Activated effector memory CD4-positive, alpha-beta T cell treated with anti-CD3 and anti-CD28 coated beads, Interleukin-2, amount 50 U/mL, for 16 hours (primary cell): Measurements from ENCODE around the gene DENND1B.
"Not testable (repeated sequence)": the region's sequence is repeated elsewhere in the genome, so short reads cannot be mapped to it uniquely, and the experiment has no call there.

Source experiments
- DNase-seq: peaks from one replicate; pipeline ENCODE4 v3.0.0-alpha.2; 2020

DENND1B gene

DNA sequence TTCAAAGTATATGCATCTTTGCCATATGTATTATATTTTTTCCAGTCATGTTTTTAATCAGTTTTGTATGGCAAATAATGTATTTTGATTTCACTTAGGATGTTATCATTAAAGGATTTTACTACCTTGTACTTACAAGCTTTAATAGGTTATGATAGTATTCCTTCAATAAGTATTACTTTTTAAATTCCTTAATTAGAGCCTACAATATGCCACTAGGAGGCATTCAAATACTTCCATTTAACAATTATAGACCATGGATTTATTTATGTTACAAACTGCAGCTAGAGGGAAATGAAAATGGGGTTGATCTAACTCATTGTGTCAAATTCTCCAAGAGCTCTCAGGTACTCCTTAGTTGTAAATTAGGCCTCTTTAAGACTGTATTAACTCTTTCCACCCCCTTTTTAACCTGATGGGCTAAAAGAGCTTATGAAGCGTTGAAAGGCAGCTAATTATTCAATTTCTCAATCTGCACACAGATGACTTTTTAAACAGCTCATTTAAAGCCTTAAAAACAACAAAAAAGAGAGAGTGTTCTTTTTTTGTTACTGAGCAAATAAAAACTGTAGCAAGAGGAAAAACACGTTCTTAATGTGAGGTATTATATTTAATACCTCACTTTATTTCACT lies 156.2 kb downstream of the DENND1B start:
- DNase-seq, result no peak

GRCh38 chr1:197618061-197618460 lies 157.2 kb downstream of the DENND1B start:
- DNase-seq, result no peak

DNA sequence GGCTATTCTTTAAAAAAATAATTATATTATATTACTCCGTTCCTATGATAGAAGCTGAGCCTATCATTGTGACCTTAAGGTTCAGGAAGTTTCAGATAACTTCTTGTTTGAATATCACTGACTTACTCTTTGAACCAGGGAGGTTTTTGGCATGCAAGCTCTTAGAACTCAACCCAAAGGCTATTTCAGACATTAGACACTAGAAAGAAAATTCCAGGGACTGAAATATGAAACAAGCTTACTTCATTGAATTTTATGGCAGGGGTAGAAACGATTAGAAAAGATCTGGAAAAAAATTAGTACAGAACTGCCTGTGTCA lies 159.6 kb downstream of the DENND1B start:
- no peak for DNase-seq

DNA sequence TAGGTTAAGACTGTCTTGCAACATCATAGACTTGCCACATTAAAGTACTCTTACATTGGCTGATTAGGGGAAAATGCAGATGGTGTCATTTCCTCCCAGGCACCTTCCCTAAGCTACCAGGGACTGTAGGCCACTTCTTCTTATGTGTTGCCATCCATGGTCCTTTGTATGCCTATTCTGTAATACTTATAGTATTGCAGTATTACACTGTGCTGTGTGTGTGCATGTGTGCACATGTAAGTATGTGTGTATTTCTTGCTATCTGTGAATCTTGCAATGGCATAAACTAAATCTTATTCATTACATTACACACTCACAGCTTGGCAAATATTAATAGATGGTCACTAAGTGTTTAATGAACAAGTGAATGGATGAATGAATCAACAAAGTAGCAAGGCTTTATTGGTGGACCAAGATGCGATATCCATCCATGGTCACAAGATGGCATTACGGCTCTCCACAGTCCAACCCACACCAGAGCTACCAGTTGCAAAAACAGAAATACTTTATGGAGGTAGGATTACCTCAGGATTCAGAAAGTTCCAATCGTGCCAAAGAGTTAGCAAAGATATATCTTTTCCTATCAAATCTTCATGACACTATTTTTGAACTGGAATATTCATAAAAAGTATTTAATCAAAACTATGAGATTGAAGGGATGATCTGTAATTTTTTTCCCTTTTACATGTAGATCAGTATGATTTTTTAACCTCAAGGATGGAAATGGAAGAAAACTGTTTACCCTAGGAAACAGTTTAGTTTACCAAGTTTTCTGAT lies 160.2 kb downstream of the DENND1B start:
- DNase-seq, result no peak

DNA sequence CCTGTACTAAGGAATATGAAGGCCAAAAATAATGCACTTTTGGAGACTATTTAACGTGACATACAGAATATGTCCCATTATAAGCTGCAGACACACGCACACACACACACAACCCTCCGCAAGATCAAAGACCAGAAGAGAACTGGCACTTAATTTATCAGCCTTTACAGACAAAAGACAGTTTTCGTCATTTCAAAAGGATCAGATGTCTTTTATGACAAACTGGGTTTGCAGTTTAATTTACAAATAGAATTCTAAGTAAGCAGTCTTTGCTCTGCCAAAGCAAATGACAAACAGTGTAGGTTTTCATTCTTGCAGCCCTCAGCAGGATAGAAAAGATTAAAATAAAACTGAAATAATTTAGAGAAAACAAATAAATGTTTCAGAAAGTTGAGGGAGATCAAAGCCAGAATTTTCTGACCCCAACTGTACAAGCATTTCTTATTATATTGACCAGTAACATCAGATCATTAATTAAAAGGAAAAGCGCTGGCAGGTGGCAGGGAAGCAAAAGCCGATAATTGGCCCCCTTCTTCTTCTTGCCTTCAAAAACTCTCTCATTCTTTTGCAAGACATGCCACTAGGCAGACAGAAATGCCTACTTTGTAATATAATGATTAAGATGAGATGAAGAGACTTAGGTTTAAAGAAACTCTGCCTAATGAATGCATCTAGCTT lies 169.0 kb downstream of the DENND1B start:
- DNase-seq, result no peak

GRCh38 chr1:197604302-197604701 lies 171.0 kb downstream of the DENND1B start:
- DNase-seq, result no peak

GRCh38 chr1:197600751-197601150 lies 174.5 kb downstream of the DENND1B start:
- no peak for DNase-seq

- no peak for DNase-seq
Observed at GRCh38 chr1:197599789-197600188, 175.5 kb downstream of the DENND1B start.

DNA sequence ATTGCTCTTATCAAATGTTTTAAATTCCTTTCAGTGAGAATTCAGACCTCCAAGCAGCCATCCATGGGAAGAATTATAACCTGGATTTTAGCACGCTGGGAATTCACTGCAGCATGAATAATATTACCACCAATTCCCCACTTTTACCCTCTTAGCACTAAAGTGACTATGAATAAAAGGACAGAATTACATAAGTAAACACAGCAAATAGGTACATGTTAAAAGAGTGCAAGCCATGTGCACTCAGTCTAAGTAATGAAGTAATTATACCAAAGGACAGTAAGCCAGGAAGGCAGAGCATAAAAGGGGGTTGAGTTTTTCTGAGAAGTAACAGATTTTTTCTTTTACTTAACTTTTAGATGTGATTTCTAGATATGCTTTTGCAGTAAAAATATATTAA lies 176.3 kb downstream of the DENND1B start:
- DNase-seq, result no peak

GRCh38 chr1:197595304-197595904 lies 179.9 kb downstream of the DENND1B start:
- DNase-seq, result no peak

GRCh38 chr1:197590687-197591086 lies 184.6 kb downstream of the DENND1B start:
- no peak for DNase-seq

- no peak for DNase-seq
Observed at GRCh38 chr1:197585809-197586208, 189.5 kb downstream of the DENND1B start.

GRCh38 chr1:197577580-197577979 lies 197.7 kb downstream of the DENND1B start:
- no peak for DNase-seq

DNA sequence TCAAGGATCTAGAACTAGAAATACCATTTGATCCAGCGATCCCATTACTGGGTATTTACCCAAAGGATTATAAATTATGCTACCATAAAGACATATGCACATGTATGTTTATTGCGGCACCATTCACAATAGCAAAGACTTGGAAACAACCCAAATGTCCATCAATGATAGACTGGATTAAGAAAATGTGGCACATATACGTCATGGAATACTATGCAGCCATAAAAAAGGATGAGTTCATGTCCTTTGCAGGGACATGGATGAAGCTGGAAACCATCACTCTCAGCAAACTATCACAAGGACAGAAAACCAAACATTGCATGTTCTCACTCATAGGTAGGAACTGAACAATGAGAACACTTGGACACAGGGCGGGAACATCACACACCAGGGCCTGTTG lies 199.7 kb downstream of the DENND1B start:
- DNase-seq, result not testable (repeated sequence)

- no peak for DNase-seq
Observed at GRCh38 chr1:197572169-197572568, 203.1 kb downstream of the DENND1B start.

DNA sequence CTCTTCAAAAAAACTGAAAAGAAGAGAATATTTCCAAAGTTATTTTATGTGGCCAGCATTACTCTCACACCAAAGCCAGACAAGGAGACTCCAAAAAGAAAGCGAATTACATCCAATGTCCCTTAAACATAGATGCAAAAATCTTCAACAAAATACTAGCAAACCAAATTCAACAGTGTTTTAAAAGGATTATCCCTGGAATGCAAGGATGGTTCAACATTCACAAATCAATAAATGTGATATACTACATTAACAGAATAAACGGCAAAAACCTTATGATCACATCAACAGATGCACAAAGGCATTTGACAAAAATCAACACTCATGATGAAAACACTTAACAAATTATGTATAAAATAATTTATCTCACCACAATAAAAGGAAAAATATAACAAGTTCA lies 207.8 kb downstream of the DENND1B start:
- no peak for DNase-seq

GRCh38 chr1:197561041-197561440 lies 214.2 kb downstream of the DENND1B start:
- DNase-seq, result no peak

- DNase-seq, result no peak
Observed at GRCh38 chr1:197559655-197560054, 215.6 kb downstream of the DENND1B start.

- no peak for DNase-seq
Observed at GRCh38 chr1:197559244-197559643, 216.0 kb downstream of the DENND1B start.

DNA sequence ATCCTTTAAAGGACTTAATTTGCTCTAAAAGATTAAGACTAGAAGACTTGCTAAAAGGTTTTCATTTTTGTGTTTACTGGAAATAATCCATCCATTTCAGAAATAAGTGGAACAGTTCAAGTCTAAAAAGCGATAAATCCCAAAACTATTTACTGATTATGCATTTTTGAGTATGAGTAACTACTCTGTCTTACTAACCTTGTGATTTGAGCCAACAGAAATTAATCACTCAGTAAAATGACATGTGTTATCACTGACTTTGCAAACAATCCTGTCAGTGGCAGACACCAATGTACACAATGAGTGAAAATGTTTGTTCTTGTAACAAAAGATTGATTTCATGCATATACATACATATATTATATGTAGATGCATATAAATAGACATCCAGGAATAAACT lies 218.0 kb downstream of the DENND1B start:
- no peak for DNase-seq

- DNase-seq, result no peak
Observed at GRCh38 chr1:197553281-197553680, 222.0 kb downstream of the DENND1B start.

DNA sequence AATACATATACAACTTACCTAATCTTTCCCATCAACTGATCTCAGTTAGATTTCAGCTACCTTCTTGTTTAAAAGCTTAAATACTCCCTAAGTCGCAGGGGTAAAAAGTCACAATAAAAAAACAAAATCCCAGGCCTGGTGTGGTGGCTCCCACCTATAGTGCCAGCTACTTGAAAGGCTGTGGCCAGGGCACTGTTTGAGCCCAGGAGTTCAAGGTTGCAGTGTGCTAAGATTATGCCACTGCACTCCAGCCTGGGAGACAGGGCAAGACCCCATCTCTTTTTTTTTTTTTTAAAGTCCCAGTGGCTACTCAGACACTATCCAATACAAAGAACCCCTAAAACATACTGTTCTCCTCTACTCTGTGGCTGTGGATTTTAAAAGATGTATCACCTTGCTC lies 228.3 kb downstream of the DENND1B start:
- no peak for DNase-seq

- no peak for DNase-seq
Observed at GRCh38 chr1:197544553-197544952, 230.7 kb downstream of the DENND1B start.

DNA sequence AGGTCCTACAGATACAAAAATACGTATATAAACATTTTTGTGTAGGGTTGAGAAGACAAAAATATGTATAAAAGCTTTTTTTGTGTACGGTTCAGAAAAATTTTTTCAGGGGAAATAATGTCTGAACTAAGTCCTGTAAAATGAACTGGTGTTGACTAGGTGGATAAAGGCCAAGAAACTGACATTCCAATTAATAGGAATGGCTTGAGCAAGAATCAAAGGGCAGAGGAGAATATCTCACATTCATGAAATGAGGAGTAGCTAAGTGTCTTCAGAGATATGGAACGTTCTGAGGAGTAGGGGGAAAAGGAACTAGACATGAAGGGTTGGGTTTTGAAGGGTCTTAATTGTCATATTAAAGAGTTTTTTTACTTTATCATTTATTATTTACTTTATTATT lies 231.2 kb downstream of the DENND1B start:
- no peak for DNase-seq
